DLD1 (cell line): Measurements from ENCODE around the gene CAMTA1.

Experiments
- in situ Hi-C: cut with HindIII; loops from 2 replicates; pipeline ENCODE4 v1.10.0; 2017; ENCODE audit warnings: low sequenced_read_pairs

CAMTA1 gene

DNA sequence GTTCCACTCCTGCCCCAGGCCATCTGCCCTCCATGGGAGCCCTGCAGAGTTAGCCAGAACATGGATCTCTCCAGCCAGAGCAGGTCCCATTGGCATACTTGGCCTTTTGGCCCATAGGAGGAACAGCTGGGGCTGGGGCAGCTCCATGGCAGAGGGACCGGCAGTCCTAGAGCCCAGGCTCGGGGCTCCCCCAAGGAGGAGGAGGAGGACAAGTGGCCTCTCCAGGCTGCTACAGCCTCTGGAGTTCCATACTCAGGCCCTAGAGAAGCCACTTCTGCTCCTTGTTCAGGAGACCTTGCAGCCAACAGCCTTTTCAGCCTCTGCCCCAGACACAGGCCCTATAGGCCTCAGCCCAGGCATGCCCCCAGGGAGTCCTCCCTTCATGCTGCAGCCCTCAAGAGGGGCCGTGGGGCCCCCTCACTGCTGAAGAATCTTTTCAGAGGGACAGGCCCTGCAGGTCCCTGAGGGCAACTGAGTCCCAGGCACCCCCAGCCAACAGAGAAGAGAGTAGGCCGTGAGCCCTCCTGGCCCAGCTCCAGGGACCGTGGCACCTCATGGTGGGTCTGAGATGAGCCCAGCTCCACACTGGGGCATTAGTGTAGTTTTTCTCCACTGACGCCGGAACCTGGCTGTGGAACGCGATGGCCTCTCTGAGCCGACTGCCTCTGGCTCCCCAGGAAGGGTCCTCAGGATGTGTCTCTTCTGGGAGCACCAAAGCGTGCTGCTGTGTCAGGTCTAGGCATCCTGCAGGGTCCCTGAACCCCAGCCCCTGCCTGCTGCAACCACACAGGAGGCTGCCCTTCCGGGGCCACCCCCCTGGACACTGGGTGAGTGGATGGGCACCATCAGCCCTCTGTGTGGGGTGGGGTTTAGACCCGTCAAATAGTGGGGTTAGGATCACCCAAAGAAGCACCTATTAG lies 688.2 kb downstream of the CAMTA1 start:
- in situ Hi-C loops: no loop called here

DNA sequence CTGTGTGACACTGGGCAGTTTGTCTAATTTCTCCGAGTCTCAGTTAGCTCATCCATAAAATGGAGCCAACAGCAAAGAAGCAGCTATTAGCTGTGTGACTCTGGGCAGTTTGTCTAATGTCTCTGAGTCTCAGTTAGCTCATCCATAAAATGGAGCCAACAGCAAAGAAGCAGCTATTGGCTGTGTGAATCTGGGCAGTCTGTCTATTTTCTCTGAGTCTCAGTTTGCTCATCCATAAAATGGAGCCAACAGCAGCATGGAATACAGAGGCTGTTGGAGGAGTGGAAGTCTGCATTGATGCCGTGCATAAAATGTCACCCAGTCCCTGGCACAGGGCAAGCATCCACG lies 688.9 kb downstream of the CAMTA1 start:
- in situ Hi-C loops: no loop called here

- in situ Hi-C loops: no loop called here
These were observed 689.7 kb downstream of the CAMTA1 start for GRCh38 chr1:7474786-7475502.

DNA sequence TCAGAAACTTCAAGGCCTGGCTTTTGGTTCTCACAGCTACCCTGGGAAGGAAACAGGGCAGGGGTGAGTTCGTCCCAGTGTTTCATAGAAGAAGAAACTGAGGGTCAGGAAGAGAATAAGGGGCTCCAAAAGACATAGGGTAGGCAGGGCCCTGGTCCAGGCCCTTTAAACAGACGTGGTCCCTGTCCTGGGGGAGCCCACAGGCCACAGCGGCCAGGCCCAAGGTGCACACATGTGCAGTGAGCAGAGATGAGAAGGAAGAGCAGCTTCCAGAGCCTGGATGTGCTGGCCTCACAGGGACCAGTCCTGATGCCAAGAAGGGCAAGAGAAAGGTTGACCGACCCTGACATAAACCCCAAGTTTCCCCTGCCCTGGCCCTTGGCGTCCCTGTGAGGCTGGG lies 690.4 kb downstream of the CAMTA1 start:
- in situ Hi-C loops: no loop called here

DNA sequence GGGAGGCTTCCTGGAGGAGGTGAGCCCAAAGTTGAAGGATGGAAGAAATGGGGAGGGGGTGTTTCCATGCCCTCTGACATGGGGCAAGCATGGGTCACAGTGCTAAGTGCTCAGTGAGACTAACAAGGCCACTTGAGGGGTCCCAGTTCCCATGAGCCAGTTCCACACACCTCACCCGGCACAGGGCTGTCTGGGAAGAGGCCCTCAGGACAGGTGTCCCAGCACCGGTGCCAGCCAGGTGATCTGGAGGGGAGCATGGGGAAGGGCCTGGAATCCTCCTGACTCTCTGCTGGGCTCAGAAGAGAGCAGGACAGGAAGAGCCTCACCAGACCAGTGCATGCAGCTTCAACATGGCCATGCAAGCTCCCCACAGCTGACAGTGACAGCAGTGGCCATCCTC lies 691.1 kb downstream of the CAMTA1 start:
- in situ Hi-C loops: no loop called here

DNA sequence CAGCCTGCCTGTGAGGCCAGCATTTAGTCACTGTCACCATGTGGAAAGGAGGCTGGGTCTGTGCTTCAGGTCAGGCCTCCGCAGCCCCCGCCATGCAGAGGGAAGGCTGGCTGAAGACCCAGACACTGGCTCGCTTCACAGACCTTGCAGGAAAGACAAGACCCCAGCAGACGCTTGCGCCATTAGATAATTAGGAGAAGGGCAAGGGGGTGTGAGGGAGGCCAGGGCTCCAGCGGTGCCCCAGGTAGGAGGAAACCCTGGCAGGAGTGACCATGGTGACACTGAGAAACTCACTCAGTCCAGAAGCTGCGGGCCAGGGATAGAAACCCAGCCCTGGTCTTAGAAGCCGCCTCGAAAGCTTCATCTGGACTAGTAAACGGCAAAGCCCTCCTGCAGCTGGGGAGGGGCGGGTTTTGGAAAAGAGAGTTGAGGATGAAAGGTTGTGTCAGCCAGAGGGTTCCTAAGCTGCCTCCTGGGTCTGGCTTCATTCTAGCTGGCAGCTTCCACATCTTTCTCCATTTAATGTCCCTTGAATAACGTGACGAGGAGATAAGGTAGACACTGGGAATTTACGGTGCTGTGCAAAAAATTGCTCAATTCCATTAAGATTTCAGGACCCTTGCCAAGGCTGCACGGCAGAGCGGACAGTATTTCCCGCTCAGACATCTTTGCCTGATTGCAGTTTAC lies 691.8 kb downstream of the CAMTA1 start:
- in situ Hi-C loops: no loop called here

DNA sequence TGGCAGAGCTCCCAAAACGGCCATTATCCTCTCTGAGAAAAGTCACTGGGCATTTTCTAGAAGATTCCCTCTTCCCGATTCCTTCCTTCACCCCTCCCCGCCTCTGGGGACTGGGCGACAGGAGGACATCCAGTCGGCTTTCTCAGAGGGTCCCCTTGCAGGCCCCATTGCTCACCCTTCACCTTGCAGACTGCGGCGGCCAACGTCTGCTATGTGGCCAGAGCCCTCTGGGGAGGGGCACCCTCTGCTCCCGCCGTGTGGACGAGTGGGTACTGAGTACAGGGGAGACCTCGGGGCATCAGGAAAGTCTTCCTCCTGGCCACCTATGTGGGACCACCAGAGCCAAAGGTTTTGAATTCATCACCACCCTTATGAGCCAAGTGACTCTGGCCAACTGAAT lies 692.3 kb downstream of the CAMTA1 start:
- in situ Hi-C loops: no loop called here

DNA sequence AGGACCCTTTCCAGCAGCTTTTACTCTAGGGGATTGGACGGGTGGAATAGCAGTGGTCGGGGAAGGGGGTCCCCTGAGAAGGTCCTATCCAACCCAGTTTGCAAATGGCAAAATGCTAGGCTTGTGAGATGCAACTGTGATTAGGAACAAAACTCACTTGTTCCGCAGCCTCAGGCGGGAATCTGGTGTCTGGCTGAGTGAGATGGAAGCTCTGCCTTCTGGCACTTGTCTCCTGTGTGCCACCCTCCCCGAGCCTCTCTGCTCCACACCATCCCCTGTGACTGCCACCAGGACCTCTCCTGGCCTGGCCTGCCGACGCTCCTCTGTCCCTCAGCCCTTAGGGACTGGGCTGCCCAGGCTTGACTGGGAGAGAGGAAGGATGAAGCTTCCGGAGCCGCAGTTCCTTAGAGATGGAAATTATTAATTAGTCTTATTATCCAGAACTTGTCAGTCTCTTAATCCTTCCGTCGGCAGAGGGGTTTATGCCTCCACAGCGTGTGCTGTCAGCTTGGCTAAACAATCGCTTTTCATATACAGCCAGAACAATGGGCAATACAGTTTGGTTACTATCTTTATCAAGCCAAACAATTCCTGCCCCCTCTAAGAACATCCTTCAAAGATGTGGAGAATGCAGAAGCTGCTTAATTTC lies 693.0 kb downstream of the CAMTA1 start:
- in situ Hi-C loops: no loop called here

DNA sequence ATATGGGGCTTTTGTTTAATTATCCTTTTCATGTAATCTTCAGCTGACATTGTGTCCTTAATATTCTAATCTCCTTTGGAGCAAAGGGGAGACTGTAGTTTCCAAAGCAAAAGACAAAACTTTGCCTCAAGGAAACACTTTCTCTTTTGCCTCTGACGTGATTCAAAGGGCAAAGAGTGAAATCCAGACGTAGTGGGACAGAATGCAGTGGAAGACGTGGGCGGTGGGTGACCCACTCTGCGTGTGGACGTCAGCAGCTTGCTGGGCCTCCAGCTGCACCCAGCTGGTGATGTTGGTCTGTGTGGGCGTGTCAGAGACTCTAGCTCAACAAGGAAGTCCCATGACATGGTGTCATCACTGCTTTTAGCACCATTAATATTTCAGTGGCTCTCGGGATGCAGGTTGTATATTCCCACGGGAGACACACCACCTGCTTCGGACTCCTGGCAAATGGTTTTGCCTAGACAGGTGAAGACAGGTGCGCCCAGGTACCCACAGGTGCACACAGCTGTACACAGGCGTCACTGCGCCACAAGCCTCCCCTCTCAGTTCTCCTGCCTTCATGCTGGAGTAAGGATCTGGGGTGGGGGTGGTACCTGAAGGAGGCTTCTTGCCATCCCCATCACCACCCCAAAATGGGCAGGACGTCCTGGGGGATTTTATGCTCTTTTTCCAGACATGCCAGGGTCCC lies 693.7 kb downstream of the CAMTA1 start:
- in situ Hi-C loops: no loop called here

DNA sequence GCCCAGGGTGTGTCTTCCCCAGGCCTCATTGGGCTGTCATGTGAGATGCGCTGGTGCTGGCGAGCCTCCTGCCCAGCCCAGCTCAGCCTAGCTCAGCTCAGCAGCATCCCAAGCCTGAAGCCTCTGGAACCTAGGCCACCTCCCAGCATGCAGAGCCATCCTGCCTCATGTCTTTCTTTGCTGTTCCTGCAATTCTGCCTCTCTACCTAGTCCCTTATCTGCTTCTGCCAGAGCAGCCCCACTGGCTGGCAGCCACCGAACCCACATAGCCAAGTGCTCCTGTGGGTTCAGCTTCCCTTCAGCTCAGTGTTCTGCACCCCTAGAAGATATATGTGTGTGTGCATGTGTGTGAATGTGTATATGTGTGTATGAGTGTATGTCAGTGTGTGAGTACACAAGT lies 694.3 kb downstream of the CAMTA1 start:
- in situ Hi-C loops: no loop called here

DNA sequence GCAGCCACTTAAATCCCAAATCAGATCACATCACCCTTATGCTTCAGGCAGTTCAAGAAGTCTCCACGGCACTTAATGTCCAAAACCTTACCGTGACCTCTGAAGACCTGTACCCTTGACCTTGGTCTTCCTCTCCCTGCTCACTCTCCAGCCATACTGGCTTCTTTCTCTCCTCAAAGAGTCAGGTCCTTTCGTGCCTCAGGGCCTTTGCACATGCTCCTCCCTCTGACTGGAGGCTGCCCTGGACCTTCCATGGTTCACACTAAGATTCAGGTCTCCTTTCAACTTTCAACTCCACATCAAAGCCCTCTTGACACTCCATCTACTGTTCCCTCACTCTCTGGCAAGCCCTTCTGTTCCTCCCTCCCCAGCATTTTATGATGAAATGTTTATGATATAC lies 695.9 kb downstream of the CAMTA1 start:
- in situ Hi-C loops: no loop called here

- in situ Hi-C loops: no loop called here
These were observed 696.8 kb downstream of the CAMTA1 start for GRCh38 chr1:7482077-7482476.

GRCh38 chr1:7482772-7483495 lies 697.7 kb downstream of the CAMTA1 start:
- in situ Hi-C loops: no loop called here

DNA sequence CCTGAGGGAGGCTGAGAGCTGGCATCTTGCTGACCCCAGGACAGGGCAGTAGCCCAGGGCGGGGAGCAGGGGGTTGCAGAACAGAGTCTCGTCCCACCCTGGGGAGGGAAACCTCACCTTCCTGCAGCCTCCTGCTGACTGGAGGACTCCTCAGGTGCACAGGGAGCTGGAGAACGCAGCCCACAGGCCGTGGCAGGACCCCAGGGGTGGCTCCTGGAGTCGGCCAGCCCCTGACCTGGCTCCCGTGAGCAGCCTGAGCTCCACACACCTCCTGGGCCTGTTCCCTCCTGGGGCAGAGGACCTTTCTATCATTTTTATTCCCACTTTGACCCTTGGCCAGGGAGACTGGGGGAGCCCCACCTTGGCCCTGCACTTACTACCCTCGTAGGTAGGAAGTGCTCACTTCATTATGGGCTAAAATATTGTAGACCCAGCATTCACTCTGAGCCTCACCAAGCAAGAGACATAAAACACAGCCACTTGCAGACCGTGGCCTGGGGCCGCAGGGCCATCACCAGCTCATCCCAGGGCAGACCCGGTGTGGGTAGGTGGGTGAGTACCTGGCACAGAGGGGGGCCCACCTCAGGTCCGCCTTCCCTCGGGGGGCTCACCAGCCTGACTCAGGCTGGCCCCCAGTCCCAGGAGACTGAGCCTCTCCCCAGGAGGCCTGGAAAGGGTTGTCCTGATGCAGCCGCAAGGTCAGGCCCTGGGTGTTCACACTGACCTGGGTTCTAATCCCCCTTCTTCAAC lies 698.6 kb downstream of the CAMTA1 start:
- in situ Hi-C loops: no loop called here

- in situ Hi-C loops: no loop called here
These were observed 700.0 kb downstream of the CAMTA1 start for GRCh38 chr1:7485086-7485780.

DNA sequence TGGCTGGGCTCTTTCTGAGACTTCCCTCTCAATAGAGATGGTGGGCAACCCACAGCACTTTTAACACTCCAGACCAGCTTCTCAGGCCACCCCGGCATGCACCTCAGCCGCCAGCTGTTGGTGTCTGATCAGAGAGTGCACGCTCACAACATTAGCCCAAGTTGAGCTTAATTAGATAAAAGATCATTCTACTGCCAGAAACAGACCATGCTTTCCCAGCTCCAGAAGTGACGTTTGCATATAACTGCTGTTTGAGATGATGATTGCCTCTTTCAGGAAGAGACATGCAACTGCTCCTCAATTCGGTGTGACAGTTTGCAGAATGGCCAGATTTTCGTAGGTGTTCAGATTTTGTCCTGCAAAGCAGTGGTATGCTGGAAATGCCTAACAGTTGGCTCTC lies 700.6 kb downstream of the CAMTA1 start:
- in situ Hi-C loops: no loop called here

GRCh38 chr1:7487766-7488474 lies 702.7 kb downstream of the CAMTA1 start:
- in situ Hi-C loops: no loop called here

DNA sequence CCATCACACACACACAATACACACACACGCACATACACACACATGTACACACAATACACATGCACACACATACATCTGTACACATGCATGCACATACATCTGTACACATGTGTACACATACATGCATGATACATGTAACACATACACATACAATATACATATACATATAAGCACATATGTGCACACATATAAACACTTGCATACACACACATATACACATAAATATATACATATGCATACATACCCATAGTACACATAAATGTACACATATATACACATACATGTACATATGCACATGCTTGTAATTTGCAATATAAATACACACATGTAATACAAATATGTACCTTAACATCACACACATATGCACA lies 703.2 kb downstream of the CAMTA1 start:
- in situ Hi-C loops: no loop called here
